HepG2 (cell line): ENCODE results near the gene MPP1. TPM values are rescaled to one million over a fixed set of nuclear protein-coding genes. Genes with fewer than 3 reads are reported as not detected.

ENCODE experiments used
- ATAC-seq: fragments of 200-7000 bp; cut with Tn5 transposase; 3 replicates; pipeline ENCODE4 v1.9.1; 2020; ENCODE audit warnings: mild to moderate bottlenecking, moderate library complexity
- BruUV-seq: library from RNA; stranded (reverse); fragments of 400-500 nt; replicated peaks from 2 replicates; lab custom pipeline; 2021; lab: Mats Ljungman, UMichigan
- CTCF ChIA-PET: fragments of 300-600 bp; formaldehyde crosslinking; extraction: SDS; loops from one replicate; lab custom pipeline; 2021; ENCODE audit warnings: low total read pairs, inconsistent platforms, low intra/inter-chr PET ratio; lab: Yijun Ruan, JAX
- POLR2A ChIA-PET: fragments of 350-600 bp; sonication (Branson Sonifier 250); formaldehyde crosslinking; loops from one replicate; lab custom pipeline; 2020; ENCODE audit warnings: antibody characterized with exemption, inconsistent platforms; lab: Yijun Ruan, JAX
- DNase-seq: peaks from one replicate; pipeline ENCODE4 v3.0.0-alpha.2; 2015; ENCODE audit warnings: low spot score
- FAIRE-seq: peaks from 3 replicates; lab custom pipeline; 2011; peaks lifted over from hg19 to GRCh38; lab: Jason Lieb, UNC
- H2AFZ ChIP-seq: one replicate; pipeline ENCODE4 v1.6.1; 2011; ENCODE audit warnings: low read length, inconsistent platforms
- H3K27ac ChIP-seq: fragments of 300-600 bp; 3 replicates; pipeline ENCODE4 v1.8.0; 2011; ENCODE audit warnings: mixed run types, mild to moderate bottlenecking, mixed read lengths, low read length, inconsistent platforms; ENCODE audit not compliant: insufficient read depth; ENCODE audit errors: extremely low read length
- H3K27me3 ChIP-seq, 2 experiments: fragments of 200-600 bp in 1 of 2; 2 replicates in 1 of 2; 3 replicates in 1 of 2; pipeline versions ENCODE4 v1.6.0 to v1.8.0; 2011; ENCODE audit warnings: low read length in 2 of 2, mild to moderate bottlenecking in 2 of 2, moderate library complexity in 2 of 2, inconsistent platforms in 1 of 2; ENCODE audit not compliant: insufficient read depth in 2 of 2, control insufficient read depth in 1 of 2
- H3K36me3 ChIP-seq, 2 experiments: fragments of 200-600 bp in 1 of 2; replicated peaks in 1 of 2; 2 replicates in 1 of 2; 3 replicates in 1 of 2; pipeline versions ENCODE4 v1.5.1 to v1.8.0; 2011; ENCODE audit warnings: low read length in 2 of 2, inconsistent platforms in 1 of 2; ENCODE audit not compliant: insufficient read depth in 2 of 2, control insufficient read depth in 1 of 2
- H3K4me1 ChIP-seq: 2 replicates; pipeline ENCODE4 v1.5.1; 2012; ENCODE audit warnings: low read length, inconsistent platforms; ENCODE audit not compliant: insufficient read depth
- H3K4me2 ChIP-seq: 2 replicates; pipeline ENCODE4 v1.6.0; 2011; ENCODE audit warnings: low read depth, low read length, inconsistent platforms
- H3K4me3 ChIP-seq, 3 experiments: fragments of 200-600 bp in 1 of 3; sonication (generic), shearing (Covaris generic) in 1 of 3; replicated peaks in 1 of 3; 2 replicates each; pipeline ENCODE4 v1.5.1; 2011 to 2016; ENCODE audit warnings: low read length in 3 of 3, inconsistent platforms in 2 of 3, low read depth in 2 of 3, mild to moderate bottlenecking in 2 of 3, control low read depth in 1 of 3, mixed read lengths in 1 of 3; ENCODE audit not compliant: insufficient read depth in 1 of 3
- H3K79me2 ChIP-seq: one replicate; pipeline ENCODE4 v1.6.1; 2011; ENCODE audit warnings: low read length, inconsistent platforms; ENCODE audit not compliant: insufficient read depth
- H3K9ac ChIP-seq: 2 replicates; pipeline ENCODE4 v1.6.0; 2011; ENCODE audit warnings: mild to moderate bottlenecking, low read depth, low read length, inconsistent platforms; ENCODE audit not compliant: insufficient read depth
- H3K9me3 ChIP-seq: 2 replicates; pipeline ENCODE4 v1.5.1; 2012; ENCODE audit warnings: mild to moderate bottlenecking, low read length
- H4K20me1 ChIP-seq: 2 replicates; pipeline ENCODE4 v1.6.0; 2011; ENCODE audit warnings: inconsistent platforms, mild to moderate bottlenecking, low read length, moderate library complexity; ENCODE audit not compliant: insufficient read depth
- CBX2 ChIP-seq, 2 experiments: fragments of 200-600 bp in 1 of 2; sonication (generic); formaldehyde crosslinking in 1 of 2; IDR thresholded peaks; 2 replicates each; pipeline versions ENCODE4 v1.7.0 to v1.8.1; 2018 to 2022; ENCODE audit warnings: low read depth in 2 of 2, low read length in 1 of 2, mild to moderate bottlenecking in 1 of 2, missing genetic modification reagents in 1 of 2
- ETV5 ChIP-seq: IDR thresholded peaks from 2 replicates; pipeline ENCODE4 v1.6.1; 2018; ENCODE audit warnings: missing biosample characterization, missing genetic modification reagents, inconsistent platforms, borderline replicate concordance
- HMGA1 ChIP-seq: sonication (generic); formaldehyde crosslinking; conservative IDR thresholded peaks from 2 replicates; pipeline ENCODE4 v1.4.0; 2020; ENCODE audit warnings: missing genetic modification reagents
- HNRNPLL ChIP-seq: fragments of 200-400 bp; formaldehyde crosslinking; IDR thresholded peaks from 2 replicates; pipeline ENCODE4 v1.6.1; 2017; ENCODE audit warnings: mild to moderate bottlenecking, low read depth, low read length; ENCODE audit not compliant: poor library complexity, severe bottlenecking
- RCOR2 ChIP-seq: IDR thresholded peaks from 2 replicates; pipeline ENCODE4 v1.6.1; 2016; ENCODE audit warnings: missing biosample characterization, missing genetic modification reagents
- RORA ChIP-seq: sonication (generic); formaldehyde crosslinking; IDR thresholded peaks from 2 replicates; pipeline ENCODE4 v1.5.0; 2020; ENCODE audit warnings: mild to moderate bottlenecking, missing genetic modification reagents, moderate library complexity
- SALL1 ChIP-seq: sonication (generic); formaldehyde crosslinking; IDR thresholded peaks from 2 replicates; pipeline ENCODE4 v1.8.0; 2022; ENCODE audit warnings: mild to moderate bottlenecking, missing genetic modification reagents
- WGBS: methylation state at CpG from one replicate; pipeline ENCODE4 v1.1.6; 2017; ENCODE audit warnings: low lambda C conversion rate; 5-methylcytosine and 5-hydroxymethylcytosine counted together
- in situ Hi-C: cut with HindIII; loops from 2 replicates; pipeline ENCODE4 v1.10.0; 2017; ENCODE audit warnings: low pct_unique_long_range_greater_than_20kb; ENCODE audit not compliant: extremely low pct_ligation_motif_present
- intact Hi-C: fragments of 100-400 bp; cut with micrococcal nuclease; formaldehyde crosslinking; loops from one replicate; pipeline ENCODE4 v1.10.0; 2022; ENCODE audit not compliant: unreplicated experiment
- polyA plus RNA-seq, 8 experiments: library from polyadenylated mRNA; depleted of rRNA in 3 of 8; stranded (reverse) in 7 of 8; unstranded in 1 of 8; fragments of >200 nt; fragmentation: Illumina TruSeq in 4 of 8; extraction: Trizol in 4 of 8; gene quantifications; 2 replicates each; pipeline versions ENCODE4 v1.2.1 to v1.2.3, GENCODE V29; 2011 to 2016; ENCODE audit warnings: low read depth in 4 of 8, missing spikeins in 1 of 8, mixed read lengths in 1 of 8; ENCODE audit not compliant: insufficient read depth in 1 of 8
- total RNA-seq, 5 experiments: library from RNA; depleted of rRNA; stranded (reverse); fragments of >200 nt; fragmentation: Illumina TruSeq; extraction: Trizol; gene quantifications; 2 replicates each; pipeline ENCODE4 v1.2.3, GENCODE V29; 2016; ENCODE audit warnings: low read depth in 1 of 5
- TF ChIP-seq, protein P1 (sequence below), 2 experiments: sonication (generic) in 1 of 2; formaldehyde crosslinking in 1 of 2; IDR thresholded peaks; 2 replicates each; pipeline versions ENCODE4 v1.4.0 to v1.6.1; 2018 to 2020; ENCODE audit warnings: missing genetic modification reagents in 2 of 2, borderline replicate concordance in 1 of 2, low read depth in 1 of 2, mild to moderate bottlenecking in 1 of 2, missing biosample characterization in 1 of 2

MPP1 gene
- total and polyA plus RNA-seq, 2 of the 13 experiments (the other 11 are each of a cell fraction or from before 2014, with no cell fraction given): 7.8 to 8.1 TPM

GRCh38 chrX:154776753-154777152 is 28.5 kb downstream of the MPP1 start:
- Histone ChIP-seq H3K27ac (no peak overlapping the region), H3K4me1 (no peaks in the 10 kb centered on the region), H3K79me2 (no peaks in the 10 kb centered on the region), H3K27me3 (no peaks in the 10 kb centered on the region), H3K9me3 (no peaks in the 10 kb centered on the region), H3K4me2 (no peak overlapping the region), H3K9ac (no peak overlapping the region), H3K4me3 (no peak overlapping the region), H2AFZ (no peak overlapping the region), H3K36me3 (peaks cover 10 to 32% of the 10 kb centered on the region in 2 experiments; a peak in 4 of 5 replicates), H4K20me1 (0 out of 2 replicates have a peak, but pooled peaks cover 2% of the 10 kb centered on the region)
- no peak for ATAC-seq
- ChIA-PET CTCF (no interaction called here), POLR2A (interaction anchor here (1.0 kb wide), 1 partner anchor 13 kb away, joined by 4 read pairs; the partner anchor contains the start of gene DKC1)
- 100% methylated on average over 2 of the region's 2 CpGs for WGBS
- in situ Hi-C loops (no loop called here), intact Hi-C loops (no loop called here)
- no peak for DNase-seq
- FAIRE-seq: no peak
- TSS peak; percentile 53 for BruUV-seq
- no peak for TF ChIP-seq SALL1 (CRISPR knock-in tag)
- no peak for TF ChIP-seq HNRNPLL
- TF ChIP-seq RCOR2 (CRISPR knock-in tag): no peak
- no peak for TF ChIP-seq HMGA1 (CRISPR knock-in tag)

GRCh38 chrX:154775419-154776349 is 29.6 kb downstream of the MPP1 start:
- intact Hi-C loops: no loop called here
- Histone ChIP-seq H3K4me1 (no peaks in the 10 kb centered on the region), H3K36me3 (peaks cover 10 to 32% of the 10 kb centered on the region in 2 experiments; a peak in 4 of 5 replicates), H3K4me3 (no peak overlapping the region), H3K27ac (no peak overlapping the region), H2AFZ (no peak overlapping the region), H3K27me3 (no peaks in the 10 kb centered on the region), H3K4me2 (no peak overlapping the region), H4K20me1 (0 out of 2 replicates have a peak, but pooled peaks cover 2% of the 10 kb centered on the region), H3K79me2 (no peaks in the 10 kb centered on the region), H3K9me3 (no peaks in the 10 kb centered on the region), H3K9ac (no peak overlapping the region)
- ChIA-PET POLR2A (interaction anchor here (1.0 kb wide), 1 partner anchor 12 kb away, joined by 4 read pairs; the partner anchor contains the start of gene DKC1), CTCF (no interaction called here)
- over 99% methylated on average over 9 of the region's 15 CpGs for WGBS
- ATAC-seq: peak; percentile 38
- BruUV-seq: no TSS peak
- DNase-seq: no peak
- FAIRE-seq: no peak
- in situ Hi-C loops: no loop called here
- TF ChIP-seq RORA (CRISPR knock-in tag) (no peak), CBX2 (IDR thresholded peaks at IDR 0.05; ENCODE audit: low read depth, low read length) (no peak), CBX2 (CRISPR knock-in tag; IDR thresholded peaks at IDR 0.05; ENCODE audit: low read depth) (no peak), ETV5 (CRISPR knock-in tag) (no peak)
- TF ChIP-seq, protein P1, sequence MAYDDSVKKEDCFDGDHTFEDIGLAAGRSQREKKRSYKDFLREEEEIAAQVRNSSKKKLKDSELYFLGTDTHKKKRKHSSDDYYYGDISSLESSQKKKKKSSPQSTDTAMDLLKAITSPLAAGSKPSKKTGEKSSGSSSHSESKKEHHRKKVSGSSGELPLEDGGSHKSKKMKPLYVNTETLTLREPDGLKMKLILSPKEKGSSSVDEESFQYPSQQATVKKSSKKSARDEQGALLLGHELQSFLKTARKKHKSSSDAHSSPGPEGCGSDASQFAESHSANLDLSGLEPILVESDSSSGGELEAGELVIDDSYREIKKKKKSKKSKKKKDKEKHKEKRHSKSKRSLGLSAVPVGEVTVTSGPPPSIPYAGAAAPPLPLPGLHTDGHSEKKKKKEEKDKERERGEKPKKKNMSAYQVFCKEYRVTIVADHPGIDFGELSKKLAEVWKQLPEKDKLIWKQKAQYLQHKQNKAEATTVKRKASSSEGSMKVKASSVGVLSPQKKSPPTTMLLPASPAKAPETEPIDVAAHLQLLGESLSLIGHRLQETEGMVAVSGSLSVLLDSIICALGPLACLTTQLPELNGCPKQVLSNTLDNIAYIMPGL (CRISPR knock-in tag; IDR thresholded peaks at IDR 0.05; ENCODE audit: borderline replicate concordance in 1 of 2, low read depth in 1 of 2): no peak
- TF ChIP-seq, all 625 proteins: peak for 0
